Adrenal gland (tissue), 12 donors: ENCODE results near the gene USP34. TPM values are rescaled to one million over a fixed set of nuclear protein-coding genes. Genes with fewer than 3 reads are reported as not detected.

Source experiments
- DNase-seq, 7 donors: peaks; one replicate each; pipeline ENCODE4 v3.0.0-alpha.2; 2019 to 2020
- H3K27ac ChIP-seq, 5 donors: fragments of 200-600 bp; sonication (generic) in 4 of 5; 1 replicate in 3 of 5; 2 replicates in 2 of 5; pipeline versions ENCODE4 v1.5.1 to v1.8.0; 2016 to 2020; ENCODE audit warnings: mild to moderate bottlenecking in 1 of 5
- H3K27me3 ChIP-seq: fragments of 200-600 bp; 2 replicates; pipeline ENCODE4 v1.8.0; 2021
- H3K36me3 ChIP-seq, 2 donors: fragments of 200-600 bp; replicated peaks in 1 of 2; 1 replicate in 1 of 2; 2 replicates in 1 of 2; pipeline versions ENCODE4 v1.5.1 to v1.8.0; 2018 to 2022
- H3K4me1 ChIP-seq, 2 donors: fragments of 200-600 bp; replicated peaks in 1 of 2; 1 replicate in 1 of 2; 2 replicates in 1 of 2; pipeline versions ENCODE4 v1.5.1 to v1.8.0; 2018 to 2021
- H3K4me3 ChIP-seq, 4 donors: fragments of 200-600 bp; sonication (generic) in 3 of 4; one replicate each; pipeline ENCODE4 v1.5.1; 2016 to 2018
- H3K9me3 ChIP-seq, 3 donors: fragments of 200-600 bp; sonication (generic) in 1 of 3; replicated peaks in 1 of 3; 1 replicate in 2 of 3; 2 replicates in 1 of 3; pipeline versions ENCODE4 v1.5.1 to v1.8.0; 2016 to 2021
- POLR2A ChIP-seq, 2 donors: fragments of 450-650 bp; IDR thresholded peaks; one replicate each; pipeline ENCODE4 v1.6.1; 2017; ENCODE audit warnings: antibody characterized with exemption in 2 of 2, mild to moderate bottlenecking in 2 of 2, moderate library complexity in 1 of 2
- WGBS, 4 donors: extraction: QIAGEN DNeasy Blood & Tissue Kit in 2 of 4; methylation state at CpG; one replicate each; pipeline versions ENCODE4 v1.1.5 to v1.1.7; 2013 to 2017; 5-methylcytosine and 5-hydroxymethylcytosine counted together
- intact Hi-C, 2 donors: fragments of 100-400 bp; cut with DNase I; formaldehyde crosslinking; loops; one replicate each; pipeline versions ENCODE4 v1.14.1 to v1.15.0; 2022 to 2023
- polyA plus RNA-seq, 3 donors: library from polyadenylated mRNA; stranded (reverse); fragments of 200-250 nt in 2 of 3; fragments of 350-450 nt in 1 of 3; fragmentation: Illumina TruSeq in 1 of 3; extraction: RNeasy Lipid Tissue Mini Kit (QIAGEN cat#74804) in 1 of 3; gene quantifications; one replicate each; pipeline ENCODE4 v1.2.3, GENCODE V29; 2013 to 2014
- total RNA-seq, 9 donors: library from RNA; depleted of rRNA in 4 of 9; stranded (reverse); fragments of >200 nt in 4 of 9; fragments of 120-200 nt in 1 of 9; fragmentation: NEBNext Ultra II Directional in 1 of 9; extraction: Animal tissue kit (Norgen Biotek cat#: 25700) in 1 of 9; gene quantifications; one replicate each; pipeline versions ENCODE4 v1.1.0 to v1.2.4, GENCODE V29; 2013 to 2023
- TF ChIP-seq, protein P1 (sequence below), 6 experiments: fragments of 450-650 bp in 4 of 6; fragments of 200-600 bp in 2 of 6; sonication (generic) in 1 of 6; IDR thresholded peaks; 1 replicate in 5 of 6; 2 replicates in 1 of 6; pipeline versions ENCODE4 v1.5.1 to v1.8.0; 2016 to 2021; ENCODE audit warnings: antibody characterized with exemption in 6 of 6, mild to moderate bottlenecking in 2 of 6, moderate library complexity in 1 of 6
- donor health status: healthy with polysubstance abuse.
- donor health status: Bipolar disorder and iron deficiency.
- donor health status: DM: yes; HTN: yes; CAD: no.
- donor health status: DM: no; HTN: no; CAD: no.
- donor health status: DM: no; HTN: no; CAD: no.
- donor health status: DM: yes; HTN: yes; CAD: no.

The USP34 gene
- total and polyA plus RNA-seq, 12 donors: 78.1 to 163 (median 99.2) TPM

DNA sequence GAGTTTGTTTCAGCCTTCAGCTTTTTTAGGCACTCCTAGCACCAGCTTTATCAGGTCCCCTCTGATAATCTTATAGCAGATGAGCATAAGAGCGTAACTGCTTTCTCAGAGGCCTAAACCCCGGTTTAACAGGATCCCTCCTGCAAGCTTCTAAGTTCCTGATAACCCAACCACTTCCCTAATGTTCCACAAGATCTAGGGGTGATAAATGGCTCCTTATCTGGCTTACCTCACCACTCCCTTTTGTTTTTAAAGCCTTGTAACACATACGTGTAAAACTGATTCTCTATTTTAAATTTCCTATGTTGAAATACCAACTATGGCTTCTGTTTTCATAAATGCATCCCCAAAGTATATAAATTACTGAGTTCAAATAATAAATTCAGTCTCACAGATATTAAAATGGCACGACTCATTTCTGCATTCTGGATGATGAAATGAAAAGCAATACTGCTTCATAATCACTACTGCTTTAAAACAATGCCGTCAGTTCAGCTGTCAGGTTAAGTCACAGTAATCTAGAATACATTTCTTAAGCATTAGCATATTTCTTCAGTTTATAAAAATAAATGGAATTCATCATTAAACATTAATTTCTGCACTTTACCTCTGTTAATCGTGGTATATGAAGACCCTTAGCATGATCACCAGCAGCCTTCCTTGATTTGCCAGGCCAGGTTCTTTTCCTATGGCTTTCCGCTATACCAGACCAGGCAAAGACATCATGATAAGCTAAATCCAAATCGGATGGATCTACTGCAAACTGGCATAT, 182.6 kb downstream of the USP34 start:
- Histone ChIP-seq H3K27me3 (no peaks in the 10 kb centered on the region), H3K4me1 (no peaks in the 10 kb centered on the region), H3K4me3 (no peak overlapping the region), H3K27ac (no peak overlapping the region), H3K36me3 (peaks cover 0 to 15% of the 10 kb centered on the region in 2 donors), H3K9me3 (no peaks in the 10 kb centered on the region)
- TF ChIP-seq, protein P1, sequence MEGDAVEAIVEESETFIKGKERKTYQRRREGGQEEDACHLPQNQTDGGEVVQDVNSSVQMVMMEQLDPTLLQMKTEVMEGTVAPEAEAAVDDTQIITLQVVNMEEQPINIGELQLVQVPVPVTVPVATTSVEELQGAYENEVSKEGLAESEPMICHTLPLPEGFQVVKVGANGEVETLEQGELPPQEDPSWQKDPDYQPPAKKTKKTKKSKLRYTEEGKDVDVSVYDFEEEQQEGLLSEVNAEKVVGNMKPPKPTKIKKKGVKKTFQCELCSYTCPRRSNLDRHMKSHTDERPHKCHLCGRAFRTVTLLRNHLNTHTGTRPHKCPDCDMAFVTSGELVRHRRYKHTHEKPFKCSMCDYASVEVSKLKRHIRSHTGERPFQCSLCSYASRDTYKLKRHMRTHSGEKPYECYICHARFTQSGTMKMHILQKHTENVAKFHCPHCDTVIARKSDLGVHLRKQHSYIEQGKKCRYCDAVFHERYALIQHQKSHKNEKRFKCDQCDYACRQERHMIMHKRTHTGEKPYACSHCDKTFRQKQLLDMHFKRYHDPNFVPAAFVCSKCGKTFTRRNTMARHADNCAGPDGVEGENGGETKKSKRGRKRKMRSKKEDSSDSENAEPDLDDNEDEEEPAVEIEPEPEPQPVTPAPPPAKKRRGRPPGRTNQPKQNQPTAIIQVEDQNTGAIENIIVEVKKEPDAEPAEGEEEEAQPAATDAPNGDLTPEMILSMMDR (IDR thresholded peaks at IDR 0.05): no peak
- no peak for TF ChIP-seq POLR2A (IDR thresholded peaks at IDR 0.05)
- intact Hi-C loops: no loop called here
- 80 to 85% (median 83%) methylated on average over 8 of the region's 8 CpGs for WGBS, 4 donors
- DNase-seq: no peak

DNA sequence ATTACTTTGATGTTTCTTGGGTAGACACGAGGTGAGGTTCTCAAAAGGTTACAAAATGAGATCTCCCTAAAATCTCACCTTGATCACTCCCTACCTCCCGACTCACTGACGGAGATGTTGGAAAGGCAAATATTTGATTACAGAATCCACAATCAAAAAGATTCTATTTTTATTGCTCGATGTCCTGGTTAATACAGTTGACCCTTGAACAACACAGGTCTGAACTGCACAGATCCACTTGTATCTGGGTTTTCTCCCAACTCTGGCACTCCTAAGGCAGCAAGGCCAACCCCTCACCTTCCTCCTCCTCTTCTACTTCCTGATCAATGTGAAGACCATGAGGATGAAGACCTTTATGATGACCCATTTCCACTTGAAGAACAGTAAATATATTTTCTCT, 183.6 kb downstream of the USP34 start:
- no peak overlapping the region for H3K4me3 ChIP-seq
- H3K36me3 ChIP-seq: peaks cover 0 to 20% of the 10 kb centered on the region in 2 donors
- no peaks in the 10 kb centered on the region for H3K9me3 ChIP-seq
- intact Hi-C loops: no loop called here
- no peak overlapping the region for H3K27ac ChIP-seq
- no peaks in the 10 kb centered on the region for H3K4me1 ChIP-seq
- WGBS, 4 donors: 95 to 99% (median 96%) methylated on average over 4 of the region's 4 CpGs
- H3K27me3 ChIP-seq: no peaks in the 10 kb centered on the region
- DNase-seq: no peak
- TF ChIP-seq POLR2A (IDR thresholded peaks at IDR 0.05): no peak
- TF ChIP-seq, protein P1 (IDR thresholded peaks at IDR 0.05): no peak

DNA sequence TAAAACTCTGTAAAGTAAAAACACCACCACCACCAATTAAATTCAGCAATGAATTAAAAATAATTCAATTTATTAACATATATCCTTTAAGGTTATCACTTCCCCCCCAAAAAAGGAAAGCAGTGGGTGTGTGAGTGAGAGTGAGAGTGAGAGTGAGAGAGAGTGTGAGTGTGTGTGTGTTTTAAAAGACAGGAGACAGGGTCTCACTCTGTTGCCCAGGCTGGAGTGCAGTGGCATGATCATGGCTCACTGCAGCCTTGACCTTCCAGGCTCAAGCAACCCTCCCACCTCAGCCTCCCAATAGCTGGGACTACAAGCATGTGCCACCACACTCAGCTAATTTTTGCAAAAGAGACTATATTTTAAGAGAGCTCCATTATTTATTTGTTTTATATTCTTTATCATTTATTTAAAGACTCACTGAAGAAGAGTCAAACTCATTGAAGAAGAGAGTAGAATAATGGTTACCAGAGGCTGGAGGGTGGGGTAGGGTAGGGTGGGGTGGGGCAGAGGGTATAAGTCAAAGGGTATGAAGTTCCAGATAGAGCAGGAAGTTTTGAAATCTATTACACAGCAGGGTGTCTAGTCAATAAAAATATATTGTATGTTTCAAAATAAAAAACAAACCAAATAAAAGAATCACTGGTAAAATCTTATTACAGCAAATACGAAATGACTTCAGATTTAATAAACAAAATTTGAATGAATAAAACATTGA, 187.3 kb downstream of the USP34 start:
- Histone ChIP-seq H3K4me1 (no peaks in the 10 kb centered on the region), H3K9me3 (no peaks in the 10 kb centered on the region)
- 90 to 99% (median 95%) methylated on average over 1 of the region's 1 CpG for WGBS, 4 donors

GRCh38 chr2:61282104-61282590, 188.7 kb downstream of the USP34 start:
- Histone ChIP-seq H3K27ac (no peak overlapping the region), H3K4me1 (no peaks in the 10 kb centered on the region), H3K27me3 (no peaks in the 10 kb centered on the region), H3K4me3 (no peak overlapping the region), H3K9me3 (no peaks in the 10 kb centered on the region), H3K36me3 (peaks cover 0 to 36% of the 10 kb centered on the region in 2 donors)
- intact Hi-C loops: no loop called here
- 96 to 99% (median 96%) methylated on average over 6 of the region's 6 CpGs for WGBS, 4 donors
- TF ChIP-seq, protein P1 (IDR thresholded peaks at IDR 0.05): no peak
- no peak for TF ChIP-seq POLR2A (IDR thresholded peaks at IDR 0.05)
- no peak for DNase-seq

More for the DNA sequence above, 187.3 kb downstream of the USP34 start:
- TF ChIP-seq, protein P1 (IDR thresholded peaks at IDR 0.05): no peak
- no peak for TF ChIP-seq POLR2A (IDR thresholded peaks at IDR 0.05)
- H3K27ac ChIP-seq: no peak overlapping the region
- no peaks in the 10 kb centered on the region for H3K27me3 ChIP-seq
- no peak for DNase-seq
- intact Hi-C loops: no loop called here
- no peak overlapping the region for H3K4me3 ChIP-seq
- peaks cover 0 to 34% of the 10 kb centered on the region in 2 donors for H3K36me3 ChIP-seq
